DMS53 (cell line): ENCODE measurements around the gene C2orf92.
"Not testable (repeated sequence)": the region's sequence is repeated elsewhere in the genome, so short reads cannot be mapped to it uniquely, and the experiment has no call there.

Experiments used
- DNase-seq: peaks from one replicate; lab custom pipeline; 2025; lab: John Stamatoyannopoulos, UW

The C2orf92 gene

DNA sequence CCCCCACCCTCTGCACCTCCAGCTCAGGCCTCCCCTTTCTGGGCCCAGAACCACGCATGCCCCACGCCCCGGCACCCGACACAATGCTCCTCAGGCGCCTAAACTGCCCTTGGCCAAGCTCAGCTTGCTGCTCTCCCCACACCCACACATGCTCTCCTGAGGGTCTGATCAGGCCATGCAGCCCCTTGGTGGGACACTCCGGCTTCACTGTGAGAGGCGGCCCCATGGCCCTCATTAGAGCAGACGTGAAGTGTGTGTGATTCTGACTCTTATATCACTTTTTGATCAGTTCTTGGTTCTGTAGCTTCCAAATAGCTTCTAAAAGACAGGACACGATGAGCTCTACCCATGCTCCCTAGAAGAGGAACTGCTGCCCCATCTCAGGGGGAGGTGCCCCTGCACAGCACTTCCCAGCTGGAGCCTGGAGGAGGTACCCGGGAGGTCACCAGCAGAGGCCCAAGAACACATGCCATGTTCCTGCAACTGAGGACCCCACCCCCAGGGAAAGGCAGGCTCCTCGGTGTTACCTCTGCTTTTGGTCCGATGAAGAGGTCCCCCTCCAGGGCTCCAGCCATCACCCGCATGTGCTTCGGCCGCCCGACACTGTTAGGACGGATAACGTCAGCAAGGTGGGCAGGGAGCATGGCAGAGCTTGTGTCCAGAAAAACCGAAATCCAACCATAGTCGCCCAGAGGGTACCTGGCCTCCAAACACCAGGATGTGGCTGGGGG lies 9.3 kb upstream of the C2orf92 start:
- DNase-seq: no peak

DNA sequence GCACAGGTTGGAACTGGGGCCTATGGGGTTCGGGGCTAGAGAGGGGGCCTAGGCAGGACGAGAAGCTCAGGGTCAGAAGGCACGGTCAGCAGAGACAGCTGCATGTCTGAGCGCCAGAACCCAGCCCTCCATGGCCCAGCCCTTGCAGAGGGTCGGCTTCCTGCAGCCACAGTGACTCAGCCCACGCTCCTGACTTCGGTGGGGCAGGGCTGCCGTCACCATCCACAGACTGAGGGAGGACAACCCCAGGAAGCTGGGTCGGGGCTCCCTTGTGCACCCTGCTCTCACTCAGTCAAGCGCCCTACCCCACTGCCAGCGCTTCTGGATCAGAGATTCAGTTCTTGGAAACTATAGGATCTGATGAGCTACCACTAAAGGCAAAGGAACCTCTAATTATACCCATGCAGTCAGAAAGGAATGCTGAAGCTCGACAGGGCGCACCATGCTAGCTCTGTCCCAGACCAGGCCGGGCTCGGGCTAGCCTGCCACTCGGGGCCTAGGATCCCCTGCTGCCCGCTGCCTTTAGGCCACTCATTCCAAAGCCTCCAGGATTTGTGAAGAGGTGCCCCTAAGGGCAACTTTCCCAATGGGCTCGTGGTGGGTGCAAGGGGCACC lies 8.6 kb upstream of the C2orf92 start:
- DNase-seq: no peak

DNA sequence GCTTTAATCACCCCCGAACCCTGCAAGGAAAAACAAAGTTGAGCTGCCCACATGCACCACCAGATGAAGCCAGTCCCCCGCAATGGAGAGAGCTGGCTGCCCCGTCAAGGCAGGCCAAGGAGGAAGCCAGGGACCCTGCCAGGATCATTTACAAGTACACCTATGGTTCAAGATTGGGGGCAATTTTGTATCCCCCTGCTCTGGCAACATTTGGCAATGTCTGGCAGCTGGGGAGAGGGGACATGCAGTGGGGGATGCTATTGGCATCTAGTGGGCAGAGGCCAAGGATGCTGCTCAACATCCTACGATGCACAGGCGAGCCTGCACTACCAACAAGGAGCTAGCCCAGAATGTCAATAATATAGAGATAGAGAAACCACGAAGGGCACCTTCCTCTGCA lies 7.6 kb upstream of the C2orf92 start:
- DNase-seq: no peak

DNA sequence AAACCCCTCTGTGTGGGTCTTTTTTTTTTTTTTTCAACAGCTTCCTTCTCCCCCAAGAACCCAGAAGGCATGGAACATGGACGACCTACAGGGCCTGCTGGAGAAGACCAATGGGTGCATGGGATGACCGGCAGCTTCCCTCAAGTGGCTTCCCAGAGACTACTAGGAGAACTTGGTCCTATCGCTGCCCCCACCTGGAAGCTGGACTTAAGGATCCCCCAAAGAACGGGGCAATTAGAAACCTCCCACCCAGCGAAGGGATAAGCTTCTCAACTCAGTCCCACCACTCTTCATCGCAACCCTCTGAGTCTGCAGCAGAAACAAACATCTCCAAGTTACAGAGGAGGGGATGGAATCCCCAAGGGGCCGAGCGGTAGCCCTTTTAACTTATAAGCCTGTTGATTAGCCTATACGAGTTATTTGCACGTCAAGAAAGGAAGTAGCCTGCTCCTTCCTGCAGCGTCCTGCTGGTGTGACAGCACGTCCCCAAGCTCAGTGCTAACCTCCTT lies 7.1 kb upstream of the C2orf92 start:
- no peak for DNase-seq

DNA sequence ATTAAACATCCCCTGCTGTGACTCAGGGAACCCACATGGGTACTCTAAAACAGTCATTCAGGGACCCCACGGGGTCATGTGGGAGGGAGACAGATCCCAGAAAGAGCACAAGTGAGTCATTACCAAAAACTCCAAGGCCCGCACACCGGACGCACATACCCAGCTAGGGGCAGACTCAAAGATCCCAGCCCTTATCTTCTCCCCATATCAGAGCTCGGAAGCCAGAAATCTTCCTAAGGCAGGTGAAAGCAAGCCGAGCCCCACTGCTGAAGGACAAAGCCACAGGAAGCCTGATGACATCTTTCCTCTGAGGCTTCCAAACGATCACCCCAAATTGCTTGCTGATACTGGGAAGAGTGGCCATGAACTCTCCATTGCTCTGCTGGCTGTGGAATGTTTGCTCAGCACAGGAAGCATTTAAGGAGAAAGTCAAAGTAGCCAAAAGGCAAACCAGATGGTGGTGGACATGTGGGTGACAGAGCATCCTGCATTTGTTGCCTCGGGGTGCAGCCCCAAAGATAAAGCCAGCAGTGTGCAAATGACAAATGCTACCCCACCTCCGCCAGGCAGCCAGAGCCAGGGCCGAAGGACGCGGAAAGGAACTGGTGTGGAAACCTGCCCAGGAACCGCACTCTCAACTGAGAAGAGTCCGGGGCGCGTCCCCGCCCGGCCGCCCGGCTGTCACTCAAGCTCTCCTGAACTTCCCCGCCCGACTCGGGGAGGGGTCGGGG lies 6.5 kb upstream of the C2orf92 start:
- DNase-seq: peak; percentile 93

DNA sequence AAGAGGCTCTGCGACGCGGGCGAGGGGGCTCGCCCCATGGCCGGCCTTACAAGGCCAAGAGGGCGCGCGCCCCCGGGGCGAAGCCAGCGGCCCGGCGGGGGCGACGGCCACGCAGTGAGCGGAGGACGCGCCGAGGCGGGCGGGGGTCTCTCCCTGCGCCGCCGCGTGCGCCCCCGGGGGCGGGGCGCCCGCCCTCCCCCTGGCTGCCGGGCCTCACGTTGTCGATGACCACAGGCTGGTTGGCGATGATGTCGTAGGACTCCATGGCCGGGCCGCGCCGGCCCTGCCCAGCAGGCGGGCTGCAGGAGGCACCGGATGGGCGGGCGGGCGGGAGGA lies 5.9 kb upstream of the C2orf92 start:
- no peak for DNase-seq

DNA sequence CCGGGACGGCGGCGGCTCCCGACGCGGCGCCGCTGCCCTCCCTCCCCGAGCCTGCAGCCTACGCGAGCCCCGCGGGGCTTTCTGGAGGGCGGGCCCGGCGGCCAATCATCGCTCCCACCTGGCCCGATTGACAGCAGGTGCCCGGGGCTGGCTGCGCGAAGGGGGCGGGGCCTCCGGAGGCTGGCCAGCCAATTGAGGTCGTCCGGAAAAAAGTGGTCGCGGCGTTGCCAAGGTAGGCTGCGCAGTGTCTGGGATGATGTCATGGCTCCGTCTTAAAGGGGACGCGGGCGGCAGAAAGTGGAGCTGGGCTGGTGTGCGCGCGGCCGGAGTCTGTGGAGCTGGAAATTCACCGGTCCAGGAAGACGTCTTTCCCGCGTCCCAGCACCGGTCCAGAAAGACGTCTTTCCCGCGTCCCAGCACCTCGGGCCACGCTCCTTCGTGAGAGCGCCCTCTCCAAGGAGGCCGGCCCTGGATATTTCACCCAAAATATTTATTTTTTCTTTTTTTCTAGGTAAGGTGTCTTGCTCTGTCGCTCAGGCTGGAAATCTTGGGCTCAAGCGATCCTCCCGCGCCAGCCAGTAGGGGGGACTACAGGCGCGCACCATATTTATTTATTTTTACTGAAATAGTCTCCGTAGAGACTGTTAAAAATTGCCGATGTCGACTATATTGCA lies 5.4 kb upstream of the C2orf92 start, which contains the start of gene ACTR1B:
TSS of gene ACTR1B (minus strand) at position 83 of the 674 bp plus-strand sequence. CDS start 154 bp downstream, outside the sequence.
- peak; percentile 100 for DNase-seq

DNA sequence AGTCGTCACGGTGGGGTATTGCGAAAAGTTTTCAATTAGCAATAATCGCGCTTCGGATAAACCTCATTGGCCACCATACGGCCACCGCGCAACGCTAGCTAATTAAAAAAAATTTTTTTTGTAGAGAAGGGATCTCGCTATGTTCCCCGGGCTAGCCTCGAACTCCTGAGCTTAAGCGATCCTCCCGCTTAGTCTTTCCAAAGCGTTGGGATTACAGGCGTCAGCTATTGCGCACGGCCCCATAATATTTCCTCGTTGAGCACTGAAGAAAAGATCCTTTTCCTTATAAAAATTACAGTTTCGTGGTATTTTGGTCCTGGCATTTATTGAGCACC lies 4.9 kb upstream of the C2orf92 start:
- DNase-seq: peak; percentile 90

DNA sequence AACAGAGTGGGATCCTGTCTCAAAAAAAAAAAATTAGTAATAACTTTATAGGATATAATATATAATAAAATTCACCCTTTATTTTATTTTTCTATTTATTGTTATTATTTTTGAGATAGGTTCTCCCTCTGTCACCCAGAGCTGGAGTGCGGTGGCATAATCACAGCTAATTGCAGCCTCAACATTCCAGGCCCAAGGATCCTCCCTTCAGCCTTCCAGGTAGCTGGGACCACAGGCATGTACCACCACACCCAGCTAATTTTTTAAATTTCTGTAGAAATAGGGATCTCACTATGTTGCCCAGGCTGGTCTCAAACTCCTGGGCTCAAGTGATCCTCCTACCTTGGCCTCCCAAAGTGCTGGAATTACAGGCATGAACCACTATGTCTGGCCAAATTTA lies 958 bp downstream of the C2orf92 start:
- DNase-seq: no peak

DNA sequence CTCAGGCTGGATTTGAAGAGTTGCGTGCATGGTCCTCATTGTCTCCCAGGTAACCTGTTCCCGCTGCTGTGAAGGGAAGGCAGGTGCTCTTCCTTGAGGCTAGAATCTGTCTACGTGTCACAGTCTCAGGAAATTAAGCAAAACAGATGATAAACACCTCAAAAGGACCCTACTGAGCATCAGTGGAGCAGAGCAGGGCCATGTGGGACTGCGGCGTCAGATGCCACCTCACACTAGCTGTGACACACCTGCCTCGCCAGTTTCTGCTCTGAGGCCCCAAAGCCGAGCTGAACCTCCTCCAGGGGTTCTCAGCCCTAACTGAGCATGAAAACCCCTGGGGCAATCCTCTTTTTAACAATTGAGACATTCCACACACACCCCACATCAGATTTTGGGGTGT lies 2.0 kb downstream of the C2orf92 start:
- DNase-seq: no peak

DNA sequence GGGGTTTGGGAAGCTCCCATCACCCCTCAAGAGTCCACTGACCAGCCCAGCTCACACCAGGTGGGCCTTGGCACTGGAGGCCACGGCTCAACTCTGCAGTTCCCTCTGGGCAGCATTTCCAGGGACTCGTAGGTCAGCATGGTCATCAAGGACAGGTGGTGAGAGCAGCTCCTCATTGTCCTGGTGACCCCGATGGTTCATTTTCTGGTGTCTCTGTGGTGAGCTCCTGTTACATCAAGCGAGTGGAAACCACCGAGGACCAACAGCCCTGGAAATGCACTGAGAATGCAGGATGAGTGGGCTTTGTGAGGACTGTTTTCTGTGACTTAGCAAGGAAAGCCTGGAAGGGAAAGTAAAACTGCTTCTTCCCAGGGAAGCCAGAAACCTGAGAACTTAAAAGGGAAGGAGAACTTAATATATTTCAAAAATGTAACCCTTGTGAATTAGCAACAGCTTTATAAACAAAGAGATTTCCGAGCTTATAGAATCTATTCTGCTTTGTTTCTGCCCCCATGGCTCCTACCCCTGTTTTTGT lies 3.2 kb downstream of the C2orf92 start:
- DNase-seq: not testable (repeated sequence)

DNA sequence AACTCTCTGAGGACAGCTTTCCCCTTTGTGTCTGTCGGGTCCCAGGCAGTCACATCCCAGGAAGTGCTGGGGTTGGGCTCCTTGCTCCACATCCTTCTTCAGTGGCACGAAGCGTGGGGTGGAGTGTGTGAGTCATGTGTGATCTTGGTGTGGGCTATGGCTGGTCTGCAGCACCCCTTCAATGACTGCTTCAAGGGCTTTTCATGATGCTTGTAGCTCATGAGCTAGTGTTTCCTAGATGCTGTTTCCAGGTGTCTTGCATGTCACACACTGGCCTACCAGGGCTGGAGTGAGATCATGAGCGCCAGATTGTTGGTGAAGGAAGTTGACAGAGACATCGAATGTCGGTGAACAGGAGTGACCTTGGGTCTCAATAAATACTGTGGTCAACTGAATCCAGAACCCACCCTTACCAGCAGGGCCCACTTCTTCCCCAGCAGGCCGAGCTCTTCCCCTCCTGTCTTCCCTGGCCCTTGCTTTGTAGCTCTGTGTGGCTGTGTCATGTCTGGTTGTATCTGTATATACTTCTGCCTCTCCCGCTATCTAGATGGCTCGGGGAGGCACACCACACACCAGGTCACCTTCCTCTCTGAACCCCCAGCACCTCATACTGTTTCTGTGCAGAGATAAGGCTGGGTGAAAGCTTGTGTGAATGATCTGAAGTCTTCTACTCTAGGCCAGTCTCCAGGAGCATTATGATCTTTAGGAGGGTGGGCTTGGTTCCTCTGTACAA lies 3.8 kb downstream of the C2orf92 start:
- no peak for DNase-seq

DNA sequence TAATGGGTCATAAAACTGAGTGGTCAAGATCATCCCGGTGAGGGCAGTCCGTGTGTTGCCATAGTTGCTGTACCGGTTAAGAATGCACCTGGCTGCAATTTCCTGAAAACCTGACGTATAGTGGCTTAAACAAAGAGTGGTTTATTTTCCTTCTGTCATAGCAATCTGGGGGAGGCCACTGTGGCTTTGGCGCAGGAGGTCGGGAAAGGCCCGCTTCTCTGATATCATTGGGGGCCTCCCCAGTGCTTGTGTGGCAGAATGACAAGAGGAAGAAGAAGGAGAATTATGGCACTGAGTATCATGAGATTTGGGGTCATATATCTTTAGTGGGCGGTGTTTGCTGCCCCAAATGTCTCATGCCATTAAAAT lies 4.4 kb downstream of the C2orf92 start:
- DNase-seq: no peak

DNA sequence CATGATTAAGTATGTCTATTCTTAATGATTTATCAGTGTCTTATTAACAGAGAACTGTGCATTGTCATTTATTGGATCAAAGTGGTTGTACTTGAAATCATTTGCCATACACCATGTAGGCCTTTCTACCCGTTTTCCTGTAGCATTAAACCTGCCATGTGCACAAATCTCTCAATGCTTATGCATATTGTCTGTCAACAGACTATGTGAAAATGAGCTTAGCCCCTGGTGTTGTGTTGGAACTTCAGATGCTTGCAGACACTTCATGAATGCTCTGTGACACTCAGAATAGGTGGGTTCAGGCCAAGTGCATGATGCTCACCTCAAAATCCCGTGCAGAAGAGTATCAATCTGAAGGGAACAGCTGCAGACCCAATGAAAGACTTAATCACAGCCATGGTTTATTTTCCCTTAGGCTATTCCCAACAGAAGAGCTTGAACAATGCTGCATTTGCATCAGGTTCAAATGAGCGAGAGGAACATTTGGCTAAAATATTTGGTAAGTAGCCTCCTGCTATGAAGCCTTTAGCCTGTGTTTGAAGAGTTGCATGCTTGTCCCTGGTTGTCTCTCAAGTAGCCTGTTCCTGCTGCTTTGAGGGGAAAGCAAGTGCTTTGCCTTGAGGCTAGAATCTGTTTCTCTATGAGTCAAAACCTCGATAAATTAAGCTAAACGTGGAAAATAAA lies 6.1 kb downstream of the C2orf92 start:
- DNase-seq: no peak

DNA sequence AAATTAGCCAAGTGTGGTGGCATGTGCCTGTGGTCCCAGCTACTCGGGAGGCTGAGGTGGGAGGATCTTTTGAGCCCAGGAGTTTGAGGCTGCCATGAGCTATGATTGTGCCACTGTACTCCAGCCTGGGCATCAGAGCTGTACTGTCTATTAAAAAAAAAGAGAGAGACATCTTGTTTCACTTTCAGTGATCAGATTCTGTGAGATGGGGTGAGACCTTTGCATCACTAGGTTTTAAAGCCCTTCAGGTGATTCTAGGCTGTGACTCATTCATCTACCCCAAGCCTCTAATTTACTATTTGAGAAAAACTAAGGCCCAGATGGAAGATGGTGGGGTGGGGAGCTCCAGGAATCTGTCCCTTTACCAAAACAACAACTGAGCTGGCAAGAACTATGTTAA lies 7.1 kb downstream of the C2orf92 start:
- DNase-seq: no peak

DNA sequence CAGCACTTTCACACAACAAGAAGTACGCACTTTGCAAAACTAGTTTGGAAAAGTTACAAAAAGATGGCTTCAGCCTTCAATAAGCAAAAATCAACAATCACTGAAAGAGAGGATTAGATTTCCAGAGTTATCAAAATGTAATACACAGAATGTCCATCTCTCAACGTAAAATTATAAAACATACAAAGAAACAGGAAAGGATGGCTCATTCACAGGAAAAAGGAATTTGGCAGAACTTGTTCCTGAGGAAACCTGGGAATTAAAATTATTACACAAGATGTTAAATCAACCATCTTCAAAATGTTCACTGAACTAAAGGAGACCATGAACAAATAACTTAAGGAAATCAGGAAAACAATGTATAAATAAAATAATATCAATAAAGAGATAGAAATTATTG lies 8.0 kb downstream of the C2orf92 start:
- DNase-seq: no peak

DNA sequence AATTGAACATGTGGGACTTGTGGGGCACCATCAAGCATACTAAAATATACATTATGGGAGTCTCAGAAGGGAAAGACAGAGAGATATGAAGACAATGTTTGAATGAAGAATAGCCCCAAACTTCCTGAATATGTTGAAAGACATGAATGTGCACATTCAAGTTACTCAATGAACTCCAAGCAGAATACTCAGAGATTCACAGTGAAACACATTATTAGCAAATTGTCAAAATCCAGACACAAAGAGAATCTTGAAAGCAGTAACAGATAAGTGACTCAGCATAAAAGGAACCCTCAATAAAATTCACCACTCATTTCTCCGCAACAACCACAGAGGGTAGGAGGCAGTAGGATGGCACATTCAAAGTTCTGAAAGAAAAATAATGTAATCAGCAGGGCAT lies 8.8 kb downstream of the C2orf92 start:
- DNase-seq: no peak

DNA sequence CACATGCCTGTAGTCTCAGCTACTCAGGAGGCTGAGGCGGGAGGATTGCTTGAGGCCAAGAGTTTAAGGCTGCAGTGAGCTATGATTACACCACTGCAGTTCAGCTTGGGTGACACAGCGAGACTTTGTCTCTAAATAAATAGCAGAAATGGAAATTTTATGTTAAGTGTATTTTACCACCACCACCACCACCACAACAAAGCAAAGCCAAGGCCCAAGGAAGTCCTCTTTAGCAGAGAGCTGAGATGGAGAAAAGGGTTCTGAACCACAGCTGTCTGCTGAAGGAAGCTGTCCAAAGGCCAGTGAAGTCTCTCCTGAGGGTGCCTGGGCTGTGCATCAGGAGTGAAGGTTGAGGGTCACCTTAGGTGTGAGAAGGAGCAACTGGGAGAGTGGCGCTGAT lies 17.7 kb downstream of the C2orf92 start:
- DNase-seq: not testable (repeated sequence)

DNA sequence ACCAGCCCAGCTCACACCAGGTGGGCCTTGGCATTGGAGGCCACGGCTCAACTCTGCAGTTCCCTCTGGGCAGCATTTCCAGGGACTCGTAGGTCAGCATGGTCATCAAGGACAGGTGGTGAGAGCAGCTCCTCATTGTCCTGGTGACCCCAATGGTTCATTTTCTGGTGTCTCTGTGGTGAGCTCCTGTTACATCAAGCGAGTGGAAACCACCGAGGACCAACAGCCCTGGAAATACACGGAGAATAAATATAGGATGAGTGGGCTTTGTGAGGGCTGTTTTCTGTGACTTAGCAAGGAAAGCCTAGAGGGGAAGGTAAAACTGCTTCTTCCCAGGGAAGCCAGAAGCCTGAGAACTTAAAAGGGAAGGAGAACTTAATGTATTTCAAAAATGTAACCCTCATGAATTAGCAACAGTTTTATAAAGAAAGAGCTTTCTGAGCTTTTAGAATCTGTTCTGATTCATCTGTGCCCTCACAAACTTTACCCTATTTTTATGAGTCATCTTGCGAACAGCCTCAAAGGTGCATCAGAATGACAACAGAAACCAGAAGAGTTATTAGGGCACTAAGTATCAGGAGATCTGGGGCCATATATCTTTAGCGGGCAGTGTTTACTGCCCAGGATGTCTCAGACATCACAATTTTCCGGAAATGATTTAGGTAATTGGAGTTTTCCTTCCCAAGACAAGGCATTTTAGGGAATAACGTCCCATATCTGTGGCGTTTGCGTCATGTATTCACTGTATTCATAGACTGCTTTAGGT lies 18.7 kb downstream of the C2orf92 start:
- no peak for DNase-seq

DNA sequence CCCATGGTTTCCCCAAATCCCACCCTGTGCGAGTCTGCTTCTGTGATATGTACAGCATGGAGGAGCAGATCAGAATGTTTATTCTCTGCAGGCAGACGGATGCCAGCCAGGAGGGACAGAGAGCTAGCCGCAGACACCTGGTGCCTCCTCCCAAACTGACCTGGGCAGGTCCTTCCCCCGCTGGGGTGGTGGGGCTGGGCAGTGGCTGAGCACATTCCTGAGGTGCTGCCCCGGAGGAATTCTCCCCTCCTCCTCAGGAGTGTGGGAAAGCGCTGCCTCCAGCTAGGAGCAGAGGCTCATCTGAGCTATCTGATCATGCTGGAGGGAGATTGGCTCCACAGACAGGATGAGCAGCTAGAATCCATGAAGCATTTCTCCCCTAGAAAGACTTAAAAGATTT lies 21.7 kb downstream of the C2orf92 start:
- no peak for DNase-seq
